ENCODE data around the gene FILIP1L. TPM values are rescaled to one million over a fixed set of nuclear protein-coding genes. Genes with fewer than 3 reads are reported as not detected.

The FILIP1L gene
- 42.3 TPM for polyA plus RNA-seq (ENCODE audit: insufficient read length)

DNA sequence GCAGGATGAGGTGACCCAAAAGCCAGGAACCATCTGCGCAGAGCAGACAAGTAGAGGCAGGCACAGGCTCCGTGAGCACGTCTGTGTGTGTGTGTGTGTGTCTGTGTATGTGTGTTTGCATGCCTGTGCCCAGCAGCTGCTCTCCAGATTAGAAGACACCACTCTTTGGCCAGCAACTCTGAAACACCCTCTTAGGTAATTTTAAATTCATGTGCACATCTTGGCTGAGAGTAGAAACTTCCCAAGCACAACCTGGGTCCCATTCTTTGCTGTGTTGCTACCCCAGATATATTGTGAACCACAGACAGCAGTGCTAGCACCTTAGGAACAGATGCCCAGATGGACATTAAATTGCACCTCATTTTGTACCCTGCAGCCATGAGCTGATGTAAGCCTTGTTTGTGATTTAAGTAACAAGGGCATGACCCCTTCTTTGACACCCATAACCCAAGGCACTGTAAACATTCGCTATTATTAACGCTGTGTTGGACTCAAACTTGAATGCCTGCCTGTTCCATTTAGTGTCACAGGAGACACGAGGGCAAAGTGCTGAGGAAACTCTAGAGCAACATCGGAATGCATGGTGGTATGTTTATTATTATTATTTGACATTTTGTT lies at the start of gene FILIP1L:
Gene FILIP1L, minus strand, starts transcription at position 89 of the 618 bp plus-strand sequence.
- DNase-seq: no peak

DNA sequence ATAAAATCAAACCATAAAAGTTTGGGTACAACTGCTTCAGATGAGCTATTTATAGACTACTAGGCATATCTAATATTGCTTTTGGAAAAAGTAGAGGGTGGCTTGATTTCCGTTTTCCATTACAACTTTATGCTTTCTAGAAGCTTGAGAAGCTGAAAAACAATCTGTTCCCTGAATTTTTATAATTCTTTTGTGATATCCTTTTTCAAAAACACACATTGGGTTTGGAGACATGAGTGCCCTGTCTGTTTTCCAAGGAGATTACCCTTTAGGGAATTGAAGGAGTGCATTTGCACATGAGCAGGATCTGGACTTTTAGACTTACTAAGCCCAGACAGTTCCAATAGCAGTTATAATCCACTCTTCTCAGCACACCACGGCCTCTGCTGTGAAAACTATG lies 49.5 kb upstream of the FILIP1L start:
- no peak for DNase-seq

DNA sequence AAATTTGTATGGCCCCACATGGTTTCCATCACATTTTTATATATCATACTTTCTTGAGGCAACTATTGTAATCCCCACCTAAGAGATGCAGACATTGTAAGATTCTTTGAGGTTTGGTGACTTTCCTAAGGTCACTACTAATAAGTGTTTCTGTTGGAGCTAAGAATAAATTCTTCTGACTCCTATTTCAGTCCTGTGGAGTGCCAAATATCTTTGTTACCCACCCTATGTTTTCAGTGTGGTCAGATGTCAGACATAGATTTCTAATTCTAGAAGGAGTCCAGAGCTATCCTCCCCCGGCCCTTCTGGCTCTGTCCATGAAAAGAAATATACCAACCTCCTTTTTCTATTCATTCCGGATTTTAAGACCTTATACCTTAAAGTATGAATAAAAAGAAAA lies 46.2 kb upstream of the FILIP1L start:
- DNase-seq: no peak

DNA sequence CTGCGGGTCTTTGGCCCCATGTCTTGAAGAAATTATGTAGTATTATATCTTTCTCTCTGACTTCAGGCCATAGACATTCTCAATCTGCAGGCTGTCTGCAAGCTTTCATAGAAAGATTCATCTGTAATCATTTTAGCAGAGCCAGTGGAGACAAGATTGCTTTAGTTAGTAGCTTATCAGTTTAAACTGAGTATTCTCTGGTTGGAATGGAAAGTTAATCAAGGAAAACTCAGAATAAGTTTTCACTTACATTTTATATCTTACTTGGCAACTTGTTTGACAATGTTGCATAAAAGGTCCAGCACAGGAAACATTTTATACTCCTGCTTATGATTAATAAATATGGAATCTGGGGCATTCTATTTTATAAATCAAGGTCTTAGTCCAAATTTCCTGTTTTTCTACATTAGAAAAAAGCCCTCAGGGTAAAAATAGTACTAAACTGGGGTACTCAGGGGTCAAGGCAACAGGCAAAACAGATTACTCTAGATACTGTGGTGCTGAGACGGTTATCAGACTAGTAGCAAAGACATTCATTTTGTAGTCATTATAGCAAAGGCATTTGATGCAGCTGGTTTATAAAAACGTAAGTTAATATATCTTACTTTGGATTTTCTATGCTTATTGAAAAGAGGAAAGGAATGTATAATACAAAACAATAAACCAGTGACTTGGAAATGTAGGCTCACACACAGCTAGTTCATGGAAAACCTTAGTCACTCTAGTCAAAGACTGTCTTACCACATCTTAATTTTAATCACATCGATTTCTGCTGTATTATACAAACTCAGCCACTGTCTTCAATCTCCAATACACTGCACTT lies 45.2 kb upstream of the FILIP1L start:
- DNase-seq: peak; percentile 55

DNA sequence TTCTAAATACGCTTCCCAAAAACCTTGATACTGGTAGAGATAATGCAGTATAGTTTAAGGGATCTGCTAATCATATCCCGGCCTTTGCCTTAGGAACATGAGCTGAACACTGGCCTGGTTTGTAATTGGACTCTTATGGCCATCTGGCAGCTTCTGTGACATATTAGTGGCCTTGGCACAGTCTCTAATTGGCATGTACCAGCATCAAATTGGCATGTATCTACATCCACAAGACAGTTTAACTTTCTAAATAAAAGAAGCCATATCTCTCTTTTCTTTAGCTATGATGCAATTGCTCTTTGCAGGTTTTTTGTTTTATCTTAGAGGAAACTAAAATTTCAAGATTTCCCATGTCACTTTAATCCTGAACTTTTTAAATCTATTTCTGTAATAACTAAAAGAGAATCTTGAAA lies 44.6 kb upstream of the FILIP1L start:
- DNase-seq: peak; percentile 51

DNA sequence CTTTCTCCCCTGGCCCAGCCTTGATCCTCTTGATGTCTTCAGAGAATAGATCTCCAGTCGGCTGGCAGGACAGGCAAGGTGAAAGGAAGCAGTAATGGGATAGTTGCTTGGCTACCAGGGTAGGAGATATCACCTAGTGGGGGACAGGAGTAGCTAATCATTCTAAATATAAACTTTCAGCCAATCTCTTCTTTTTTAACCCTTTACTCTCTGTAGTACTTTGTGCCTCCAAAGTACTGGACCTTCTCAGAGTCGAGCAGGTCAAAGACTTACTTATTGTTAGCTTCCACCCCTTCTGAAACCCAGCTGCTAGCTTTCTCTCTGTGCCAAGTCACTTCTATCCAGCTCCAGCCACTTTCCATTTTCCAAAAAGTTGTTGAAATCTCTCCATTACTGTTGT lies 43.4 kb upstream of the FILIP1L start:
- DNase-seq: no peak

DNA sequence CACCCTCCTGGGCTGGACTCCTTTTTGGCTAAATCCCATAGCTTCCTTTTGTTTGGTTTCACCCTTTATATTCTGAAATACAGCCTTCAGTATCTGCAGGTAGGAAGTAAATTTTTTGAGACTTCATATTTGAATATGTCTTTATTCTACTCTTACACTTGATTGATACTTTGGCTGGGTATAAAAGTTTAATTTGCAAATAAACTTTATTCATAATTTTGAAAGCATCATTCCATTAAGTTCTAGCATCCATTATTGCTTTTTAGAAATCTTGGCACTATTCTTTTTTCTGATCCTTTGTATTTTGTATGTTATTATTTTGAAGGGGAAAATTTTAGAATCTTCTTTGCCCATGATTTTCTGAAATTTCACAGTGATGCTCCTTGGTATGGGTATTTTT lies 41.3 kb upstream of the FILIP1L start:
- no peak for DNase-seq

DNA sequence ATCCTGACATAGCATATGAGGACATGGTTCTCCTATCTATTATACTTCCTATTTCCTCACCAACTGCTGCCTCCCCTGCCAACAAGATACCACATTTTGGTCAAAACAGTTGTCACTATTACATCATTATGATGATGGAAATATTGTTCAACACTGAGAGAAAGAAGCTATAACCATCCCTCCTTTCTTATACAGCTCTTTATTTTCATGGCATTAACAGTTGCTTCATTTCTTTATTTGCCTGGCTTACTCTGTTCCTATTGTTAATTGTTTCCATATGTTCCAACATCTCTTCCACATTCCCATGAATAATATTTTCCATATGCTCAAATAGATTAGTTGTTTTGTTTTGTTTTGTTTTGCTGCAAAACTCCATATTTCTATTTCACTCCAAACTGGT lies 40.8 kb upstream of the FILIP1L start:
- no peak for DNase-seq

DNA sequence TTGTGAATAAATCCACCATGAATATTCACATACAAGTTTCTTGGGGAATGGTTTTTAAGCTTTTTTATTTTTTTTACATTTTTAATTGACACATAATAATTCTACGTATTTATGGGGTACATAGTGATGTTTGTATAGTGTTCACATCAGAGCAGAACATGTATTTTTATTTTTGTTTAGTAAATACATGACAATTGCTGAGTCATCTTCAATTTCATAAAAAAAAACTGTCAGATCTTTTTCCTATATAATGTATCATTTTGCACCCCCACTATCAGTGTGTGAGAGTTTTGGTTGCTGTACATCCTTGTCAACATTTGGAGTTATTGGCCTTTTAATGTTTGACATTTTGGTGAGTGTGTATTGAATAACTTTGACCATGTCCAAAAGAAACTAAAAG lies 39.9 kb upstream of the FILIP1L start:
- DNase-seq: no peak

DNA sequence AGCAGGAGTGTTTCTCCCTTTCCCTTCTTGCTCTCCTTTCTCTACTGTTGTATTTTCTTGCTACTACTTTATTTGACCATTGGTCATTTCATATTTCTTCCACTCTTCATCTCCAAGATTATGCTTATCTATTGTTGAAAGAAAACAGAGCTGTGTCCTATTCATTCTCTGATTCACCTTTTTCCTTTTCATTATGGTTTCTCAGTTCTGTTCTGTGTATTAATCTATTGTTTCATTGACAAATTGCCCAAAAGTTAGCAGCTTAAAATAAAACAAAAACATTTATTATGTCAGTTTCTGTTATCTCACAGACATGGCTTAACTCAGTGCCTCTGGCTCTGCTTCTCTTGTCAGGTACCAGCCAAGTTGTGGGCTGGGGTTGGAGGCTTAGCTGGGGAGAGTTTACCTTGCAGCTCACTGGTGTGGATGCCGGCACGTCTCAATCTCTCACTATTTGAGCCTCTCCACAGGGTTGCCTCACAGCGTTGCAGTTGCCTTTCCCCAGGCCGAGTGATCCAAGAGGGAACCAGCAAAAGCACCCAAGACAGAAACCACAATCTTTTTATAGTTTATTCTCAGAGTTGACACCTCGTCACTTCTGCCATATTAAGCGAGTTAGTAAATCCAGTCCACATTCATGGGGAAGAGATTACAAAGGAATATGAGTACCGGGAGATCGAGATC lies 36.9 kb upstream of the FILIP1L start:
- DNase-seq: no peak

DNA sequence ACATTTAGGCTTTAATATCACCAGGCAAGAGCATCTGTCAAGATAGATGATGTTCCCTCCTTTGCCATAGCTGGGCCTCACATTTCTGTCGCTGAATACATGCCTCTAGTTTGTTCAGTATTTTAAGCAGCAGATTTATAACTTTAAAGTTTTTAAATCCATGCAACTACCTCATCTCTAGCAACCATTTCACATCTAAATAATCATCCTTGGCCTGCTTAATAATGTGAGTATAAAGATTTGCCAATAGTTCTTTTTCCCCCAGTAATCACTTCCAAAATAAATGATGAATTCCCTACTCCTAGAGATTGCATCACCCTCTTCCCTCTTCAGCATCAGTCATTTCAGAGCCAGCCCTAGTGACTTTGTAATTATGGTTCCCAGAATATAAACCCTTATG lies 36.2 kb upstream of the FILIP1L start:
- peak; percentile 72 for DNase-seq

DNA sequence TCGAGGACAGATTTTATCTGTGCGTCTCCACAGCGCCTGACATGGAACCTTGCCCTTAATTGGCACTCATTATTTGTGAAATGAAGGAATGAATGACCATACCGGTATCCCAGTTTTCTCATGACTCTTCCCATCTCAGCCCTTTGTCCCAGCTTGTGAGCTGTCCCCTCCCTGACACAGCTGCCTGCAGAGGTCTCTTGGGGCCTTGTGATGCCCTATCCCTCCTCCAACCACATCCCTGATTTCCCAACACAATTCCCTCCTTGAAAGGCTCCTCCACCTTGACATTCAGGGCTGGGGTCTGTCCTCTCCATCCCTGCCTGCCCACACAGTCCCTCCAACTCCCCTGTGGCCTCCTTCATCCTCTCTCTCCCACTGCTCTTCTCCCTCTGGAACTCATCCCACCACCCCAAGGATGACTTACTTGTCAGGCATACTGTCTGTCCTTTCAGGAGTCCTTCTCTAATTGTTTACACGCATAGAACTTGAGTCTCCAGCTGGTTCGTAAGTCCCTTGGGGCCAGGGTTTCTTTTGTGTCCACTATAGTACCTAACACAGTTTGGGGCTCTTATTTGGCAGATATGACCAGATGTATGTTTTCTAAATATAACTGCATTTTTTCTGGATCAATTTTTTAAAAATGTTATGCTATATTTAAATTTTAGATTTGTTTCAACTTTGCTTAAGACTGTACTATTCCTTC lies 35.6 kb upstream of the FILIP1L start:
- no peak for DNase-seq

DNA sequence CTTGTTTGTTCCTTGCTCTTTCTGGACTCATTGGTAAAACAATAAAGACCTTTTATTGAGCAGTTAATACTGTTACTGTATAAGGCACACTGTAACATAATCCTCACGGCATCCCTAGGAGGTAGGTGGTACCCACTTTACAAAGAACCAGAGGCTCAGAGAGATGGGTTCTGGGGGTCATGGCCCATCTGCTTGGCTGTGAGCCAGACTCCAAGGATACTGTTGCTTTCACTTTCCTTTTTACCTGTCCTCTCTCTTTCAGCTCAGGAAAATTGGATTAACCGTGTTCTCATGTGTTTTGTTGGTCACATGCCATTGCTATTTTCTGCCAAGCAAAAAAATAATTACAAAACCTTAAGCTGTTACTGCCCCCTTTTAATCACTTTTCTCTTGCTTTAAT lies 34.8 kb upstream of the FILIP1L start:
- no peak for DNase-seq

DNA sequence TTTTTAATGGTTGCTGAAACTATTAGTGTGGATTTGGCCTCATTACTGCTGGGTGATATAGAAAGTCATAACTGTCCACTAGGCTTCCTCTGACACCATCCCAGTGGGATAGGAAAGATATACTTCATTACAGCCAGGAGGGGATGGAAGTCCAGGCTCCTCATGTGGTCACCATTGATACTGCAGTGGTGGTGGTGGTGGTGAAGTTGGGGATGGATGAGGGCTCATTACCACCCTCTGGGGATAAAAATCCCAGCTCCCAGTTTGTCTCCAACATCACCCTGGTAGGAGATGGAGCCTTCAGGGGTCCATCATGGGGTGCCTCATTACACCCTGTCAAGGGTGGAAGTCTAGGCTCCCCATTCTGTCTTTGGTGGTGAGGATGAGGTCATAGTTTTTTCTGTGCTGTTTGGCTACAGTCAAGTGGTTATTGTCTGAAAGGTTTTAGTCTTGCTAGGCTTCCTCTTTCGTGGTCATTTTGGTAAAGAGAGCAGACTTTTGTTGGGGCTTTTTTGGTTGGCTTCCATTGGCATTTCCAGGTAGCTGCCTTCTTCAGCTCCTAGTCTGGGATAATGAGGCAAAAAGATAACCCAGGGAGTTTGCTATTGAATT lies 30.1 kb upstream of the FILIP1L start:
- no peak for DNase-seq

DNA sequence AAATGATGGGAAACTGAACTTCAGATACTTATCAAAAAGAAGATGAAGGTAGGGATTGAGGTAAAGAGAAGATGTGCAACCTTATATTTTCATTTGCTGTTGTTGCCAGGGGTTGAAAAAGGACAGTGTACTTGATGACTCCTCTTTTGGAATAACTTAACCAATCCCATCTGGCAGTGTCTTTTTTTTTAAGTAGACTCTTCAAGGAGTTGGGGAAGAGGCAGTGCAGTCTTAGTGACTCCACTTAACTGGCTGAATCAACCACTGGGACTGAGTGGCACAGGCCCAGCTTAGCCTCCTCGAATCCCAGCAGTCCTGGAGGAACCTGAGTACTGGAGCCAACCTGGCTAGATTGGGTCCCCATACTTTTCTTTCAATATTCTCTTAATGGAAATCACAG lies 27.3 kb upstream of the FILIP1L start:
- DNase-seq: no peak

DNA sequence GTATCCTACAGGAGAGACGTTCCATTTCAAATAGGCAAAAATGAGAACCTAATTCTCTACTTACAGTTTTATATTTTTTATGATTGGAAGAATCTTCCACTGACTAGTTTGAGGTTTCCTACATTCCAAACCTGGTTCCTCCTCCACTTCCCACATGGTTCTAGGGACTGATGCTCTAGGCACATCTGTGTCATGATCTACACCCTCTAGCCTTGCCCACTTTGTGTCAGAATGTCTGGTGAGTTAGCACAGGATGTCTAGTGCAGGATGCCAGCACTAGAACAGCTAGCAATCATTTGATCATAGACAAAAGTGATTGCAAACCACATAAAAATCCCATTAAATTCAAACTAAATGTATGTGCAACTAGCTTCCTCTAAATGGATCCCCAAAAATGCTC lies 26.7 kb upstream of the FILIP1L start:
- DNase-seq: no peak

DNA sequence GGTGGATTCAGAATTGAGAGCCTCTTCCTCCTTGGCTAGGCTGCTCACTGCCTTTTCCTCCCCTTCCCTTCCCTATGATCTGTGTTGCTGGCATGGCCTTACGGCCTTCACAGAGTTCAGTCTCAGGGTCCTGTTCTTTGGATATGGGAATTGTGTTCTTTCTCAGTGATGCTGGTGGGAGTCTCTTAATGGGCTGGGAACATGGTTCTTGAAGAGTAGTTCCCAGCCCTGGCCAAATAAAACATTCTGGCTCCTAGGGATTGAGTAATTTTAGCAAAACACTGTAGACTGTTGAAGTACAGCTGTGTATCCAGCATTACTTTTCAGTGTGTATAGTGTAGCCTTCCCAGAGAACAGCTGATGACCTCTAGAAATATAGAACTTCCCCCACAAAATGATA lies 22.6 kb upstream of the FILIP1L start:
- peak; percentile 70 for DNase-seq

DNA sequence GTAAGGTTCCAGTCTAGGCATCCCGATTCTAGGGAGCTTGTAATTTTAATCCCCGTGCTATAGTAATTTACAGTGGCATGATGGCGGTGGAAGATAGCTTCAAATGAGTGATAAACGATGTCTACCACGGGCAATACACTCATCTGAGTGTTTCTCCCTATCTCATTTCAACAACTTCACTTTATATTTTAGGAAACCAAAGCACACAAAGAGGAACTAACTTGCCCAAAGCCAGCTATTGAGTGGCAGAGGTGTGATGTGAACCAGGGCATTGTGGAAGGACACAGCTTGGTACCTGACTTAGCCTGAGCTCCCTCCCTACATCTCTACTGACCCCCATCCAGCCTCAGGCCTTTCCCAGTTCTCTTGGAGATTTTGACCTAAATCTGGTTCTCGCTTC lies 16.9 kb upstream of the FILIP1L start:
- DNase-seq: no peak

DNA sequence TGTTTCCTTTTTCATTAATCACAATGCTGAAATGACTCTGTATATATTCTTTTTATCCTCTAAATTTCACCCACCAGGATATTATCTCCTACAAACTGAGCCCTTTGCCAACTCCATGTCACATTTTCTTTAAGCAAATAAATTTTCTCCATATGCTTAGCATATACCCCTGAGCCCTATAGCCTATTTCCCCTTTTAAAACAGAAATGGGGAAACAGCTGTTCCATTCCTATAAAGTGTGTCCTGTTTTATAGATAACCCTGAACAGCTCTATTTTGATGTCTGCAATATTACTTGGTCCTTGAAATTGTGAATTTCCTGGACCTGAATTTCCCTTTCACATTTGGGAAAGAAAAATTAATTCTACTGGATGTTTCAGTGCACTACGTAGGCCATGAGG lies 15.6 kb upstream of the FILIP1L start:
- no peak for DNase-seq

DNA sequence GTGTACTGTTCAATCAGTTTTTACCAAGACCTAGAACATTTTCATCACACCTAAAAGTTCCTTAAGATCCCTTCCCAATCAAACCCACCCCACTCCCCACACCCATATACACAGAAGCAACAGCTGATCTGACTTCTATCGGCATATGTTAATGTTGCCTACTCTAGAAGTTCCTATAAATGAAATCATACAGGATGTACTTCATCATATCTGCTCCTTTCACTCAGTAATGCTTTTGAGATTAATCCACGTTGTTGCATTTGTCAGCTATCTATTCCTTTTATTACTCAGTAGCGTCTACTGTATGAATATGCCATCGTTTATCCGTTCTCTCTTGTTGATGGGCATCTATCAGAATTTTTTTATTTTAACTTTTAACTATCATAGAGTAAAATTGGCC lies 14.3 kb upstream of the FILIP1L start:
- DNase-seq: no peak

DNA sequence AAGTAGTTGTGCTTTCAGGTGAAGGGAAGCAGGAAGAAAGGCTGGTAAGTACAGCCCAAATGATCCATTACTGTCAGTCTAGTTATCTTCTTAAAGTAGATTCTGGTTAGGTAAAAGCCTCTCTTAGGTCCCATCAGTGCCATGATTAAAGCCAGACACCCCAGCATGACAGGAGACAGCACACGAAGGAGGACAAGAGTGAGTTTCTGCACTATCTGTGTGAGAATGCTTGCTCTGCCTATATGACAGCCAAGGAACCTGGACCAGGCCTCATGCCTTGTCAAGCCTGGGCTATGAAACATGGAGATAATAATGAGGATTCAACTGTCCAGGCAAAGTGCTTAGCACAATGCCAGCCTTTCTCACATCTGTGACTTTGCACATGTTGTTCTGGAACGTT lies 13.5 kb upstream of the FILIP1L start:
- DNase-seq: no peak

DNA sequence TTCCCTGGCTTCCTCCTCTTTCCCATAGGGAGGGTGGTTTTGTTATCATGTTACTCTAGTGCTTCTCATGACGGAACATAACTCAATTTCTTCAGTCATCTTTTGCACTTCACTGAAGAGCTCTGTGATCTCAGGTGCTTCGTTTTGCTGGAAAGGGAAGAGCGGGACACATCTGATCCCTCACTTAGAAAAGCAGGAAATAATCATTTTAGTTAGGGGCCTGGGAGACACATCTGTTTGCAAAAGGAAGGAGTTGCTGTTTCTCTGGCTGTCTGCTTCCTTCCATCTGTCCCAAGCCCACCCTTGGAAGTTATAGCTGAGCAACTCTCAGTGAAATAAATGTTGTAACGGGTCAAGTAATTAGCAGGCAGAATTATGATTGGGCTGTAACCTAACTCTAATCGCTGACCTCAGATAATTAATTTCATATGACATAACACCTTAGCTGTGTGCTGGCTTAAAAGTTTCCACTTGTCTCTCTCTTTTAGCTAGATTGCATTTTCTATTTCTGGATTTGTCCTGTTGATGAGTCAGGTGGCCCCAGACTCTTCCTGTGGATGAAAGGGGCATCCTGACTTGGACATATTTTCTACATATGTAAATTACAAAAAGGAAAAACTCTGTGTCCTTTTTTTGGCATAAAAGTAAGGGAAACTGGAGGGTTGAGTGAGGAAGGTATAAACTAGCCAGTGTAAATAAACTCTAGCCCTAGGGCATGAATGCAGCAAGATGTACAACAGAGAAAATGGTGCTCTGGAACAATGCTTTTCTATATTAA lies 11.0 kb upstream of the FILIP1L start:
- DNase-seq: peak; percentile 41
